KOPT-K1 (cell line): ENCODE data around the gene SMDT1.
"Not testable (repeated sequence)": the region's sequence is repeated elsewhere in the genome, so short reads cannot be mapped to it uniquely, and the experiment has no call there.

Source experiments
- H3K27ac ChIP-seq: fragments of 200-600 bp; sonication (generic); 2 replicates; pipeline ENCODE4 v1.5.1; 2016; ENCODE audit warnings: antibody characterized with exemption, mild to moderate bottlenecking, low read depth, low read length; ENCODE audit not compliant: poor library complexity, severe bottlenecking
- H3K36me3 ChIP-seq: fragments of 200-600 bp; sonication (generic); 2 replicates; pipeline ENCODE4 v1.5.1; 2017; ENCODE audit warnings: antibody characterized with exemption, mild to moderate bottlenecking, low read length, moderate library complexity; ENCODE audit not compliant: insufficient read depth
- H3K9me3 ChIP-seq: fragments of 200-600 bp; sonication (generic); 2 replicates; pipeline ENCODE4 v1.5.1; 2017; ENCODE audit warnings: antibody characterized with exemption, low read length, mild to moderate bottlenecking; ENCODE audit not compliant: insufficient read depth, poor library complexity, severe bottlenecking

Gene SMDT1

DNA sequence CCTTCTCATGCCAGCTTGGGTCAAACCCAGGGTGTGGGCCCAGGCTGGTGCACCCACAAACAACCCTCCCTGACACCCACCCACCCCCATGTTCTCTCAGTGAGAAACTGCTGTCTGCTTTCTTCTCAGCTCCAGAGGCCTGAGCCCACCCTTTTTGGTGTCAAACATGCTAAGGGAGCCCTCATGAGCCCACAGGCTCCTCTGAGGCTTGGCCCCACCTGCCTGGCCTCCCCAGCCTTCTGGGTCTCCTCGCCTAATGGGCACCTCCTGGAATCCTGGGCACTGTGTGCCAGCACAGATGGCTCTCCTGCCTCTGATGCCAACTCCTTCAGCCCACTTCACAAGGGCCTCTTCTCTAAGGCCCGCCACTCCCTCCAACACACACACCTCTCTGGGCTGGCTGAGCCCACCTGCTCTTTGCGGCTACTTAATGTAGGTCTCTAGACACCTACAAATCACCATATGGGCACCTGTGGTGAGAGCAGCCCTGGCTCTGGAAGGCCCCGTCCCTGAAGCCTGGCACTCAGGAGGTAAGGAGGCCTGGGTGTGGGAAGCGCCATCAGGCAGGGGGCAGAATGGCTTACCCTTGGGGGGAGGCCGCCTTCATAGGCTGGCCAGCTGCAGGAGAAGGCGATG, 13.3 kb upstream of the SMDT1 start:
- H3K27ac ChIP-seq: no peak overlapping the region
- H3K36me3 ChIP-seq: peaks cover 20% of the 10 kb centered on the region; the same call in 1 of the 2 replicates
- H3K9me3 ChIP-seq: no peaks in the 10 kb centered on the region

DNA sequence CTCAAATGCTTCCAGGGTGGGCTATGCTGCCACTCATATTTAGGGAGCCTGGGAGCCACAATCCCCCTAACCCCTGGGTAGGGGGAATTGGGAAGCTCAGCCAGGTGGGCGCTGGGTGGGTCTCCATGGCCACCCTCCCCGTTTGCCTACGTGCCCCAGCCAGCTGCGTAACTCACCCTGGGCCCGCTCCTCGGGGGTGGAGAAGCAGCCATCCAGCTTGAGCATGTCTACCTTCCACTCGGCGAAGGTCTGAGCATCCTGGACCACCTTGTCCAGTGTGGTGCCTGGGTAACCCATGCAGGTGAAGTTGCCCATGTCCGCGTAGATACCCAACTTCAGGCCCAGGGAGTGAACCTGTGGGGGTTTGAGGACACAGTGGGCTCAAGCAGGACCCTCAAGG, 12.6 kb upstream of the SMDT1 start:
- no peak overlapping the region for H3K27ac ChIP-seq

DNA sequence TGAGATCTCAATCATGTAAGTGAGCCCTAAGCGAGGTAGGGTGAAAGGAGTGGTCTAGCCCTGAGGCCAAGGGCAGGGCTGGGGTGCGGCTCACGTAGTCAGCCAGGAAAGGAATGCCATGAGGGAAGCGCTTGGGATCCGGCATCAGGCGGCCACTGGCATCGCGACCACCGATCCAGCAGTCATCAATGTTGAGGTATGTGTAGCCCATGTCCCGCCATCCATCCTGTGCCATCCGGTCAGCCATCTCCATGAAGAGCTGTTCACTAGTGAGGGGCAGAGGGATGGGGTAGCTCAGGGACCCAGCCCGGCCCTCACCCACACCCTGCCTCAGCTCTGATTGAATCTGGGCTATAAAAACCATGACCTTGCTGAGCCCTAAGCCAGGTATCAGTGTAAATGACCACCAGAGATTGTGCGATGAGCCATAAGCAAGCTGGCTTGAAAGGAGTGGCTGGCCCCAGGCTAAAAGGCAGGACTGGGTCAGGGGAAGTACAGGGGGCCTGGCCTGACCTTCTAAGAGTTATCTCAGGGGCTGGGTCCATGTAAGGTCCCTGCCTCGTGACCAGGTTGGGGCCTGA, 11.7 kb upstream of the SMDT1 start:
- H3K36me3 ChIP-seq: peaks cover 16% of the 10 kb centered on the region; the same call in 1 of the 2 replicates
- H3K9me3 ChIP-seq: no peaks in the 10 kb centered on the region
- H3K27ac ChIP-seq: no peak overlapping the region

More for the DNA sequence above, 12.6 kb upstream of the SMDT1 start:
- Histone ChIP-seq H3K9me3 (no peaks in the 10 kb centered on the region), H3K36me3 (peaks cover 16% of the 10 kb centered on the region; the same call in 1 of the 2 replicates)

DNA sequence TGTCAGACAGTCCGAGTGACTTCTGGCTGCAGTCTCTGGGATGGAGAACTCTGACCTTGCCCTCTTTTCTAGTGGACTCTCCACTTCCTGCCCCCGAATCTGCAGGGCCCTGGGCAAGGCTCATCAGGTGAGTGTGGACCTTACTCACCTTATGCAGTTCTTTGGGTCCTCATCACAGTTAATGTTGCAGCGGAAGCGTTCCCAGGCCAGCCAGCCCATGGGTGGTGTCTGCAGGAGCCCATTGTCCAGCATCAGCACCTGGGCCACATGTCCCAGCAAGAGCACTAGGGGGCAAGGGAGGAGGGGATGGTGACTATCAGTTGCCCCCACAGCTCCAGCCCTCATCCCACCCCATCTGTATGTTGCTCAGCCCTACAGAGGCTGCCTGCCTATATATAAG, 11.2 kb upstream of the SMDT1 start:
- Histone ChIP-seq H3K27ac (no peak overlapping the region), H3K9me3 (no peaks in the 10 kb centered on the region), H3K36me3 (peaks cover 16% of the 10 kb centered on the region; the same call in 1 of the 2 replicates)

DNA sequence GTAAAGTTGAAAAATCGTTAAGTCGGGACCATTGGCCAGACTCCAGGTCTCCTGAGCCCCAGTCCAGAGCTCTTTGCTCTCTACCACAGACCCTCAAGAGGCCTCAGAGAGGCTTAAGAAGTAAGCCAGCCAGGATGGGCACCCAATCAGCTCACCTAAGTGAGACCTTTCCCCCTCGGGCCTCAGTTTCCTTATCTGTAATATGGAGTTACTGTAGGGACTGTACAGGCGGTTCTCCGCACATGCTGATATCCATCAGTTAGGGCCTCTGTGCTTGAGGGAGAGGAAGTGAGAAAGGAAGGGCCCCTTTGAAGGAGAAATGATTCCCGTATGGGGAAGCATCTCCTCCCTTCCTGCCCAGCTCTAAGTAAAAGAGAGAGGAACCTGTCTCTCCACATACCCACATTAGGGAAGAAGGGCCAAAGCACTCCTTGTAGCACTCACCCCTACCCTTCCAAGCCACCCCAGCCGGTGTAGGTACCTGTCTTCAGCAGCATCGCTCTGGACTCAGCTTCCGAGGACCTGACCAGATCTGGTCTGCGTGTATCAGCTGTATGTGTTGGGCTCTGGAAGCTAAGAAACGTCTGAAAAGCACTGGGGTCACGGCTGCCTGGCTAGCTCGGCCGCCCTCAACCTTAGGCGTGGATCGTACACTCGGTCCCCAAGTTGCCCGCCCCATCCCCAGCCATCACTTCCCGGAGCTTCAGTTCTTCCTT, 9.5 kb upstream of the SMDT1 start:
- Histone ChIP-seq H3K27ac (peak overlapping the region; percentile 77), H3K9me3 (no peaks in the 10 kb centered on the region), H3K36me3 (peaks cover 16% of the 10 kb centered on the region; the same call in 1 of the 2 replicates)

DNA sequence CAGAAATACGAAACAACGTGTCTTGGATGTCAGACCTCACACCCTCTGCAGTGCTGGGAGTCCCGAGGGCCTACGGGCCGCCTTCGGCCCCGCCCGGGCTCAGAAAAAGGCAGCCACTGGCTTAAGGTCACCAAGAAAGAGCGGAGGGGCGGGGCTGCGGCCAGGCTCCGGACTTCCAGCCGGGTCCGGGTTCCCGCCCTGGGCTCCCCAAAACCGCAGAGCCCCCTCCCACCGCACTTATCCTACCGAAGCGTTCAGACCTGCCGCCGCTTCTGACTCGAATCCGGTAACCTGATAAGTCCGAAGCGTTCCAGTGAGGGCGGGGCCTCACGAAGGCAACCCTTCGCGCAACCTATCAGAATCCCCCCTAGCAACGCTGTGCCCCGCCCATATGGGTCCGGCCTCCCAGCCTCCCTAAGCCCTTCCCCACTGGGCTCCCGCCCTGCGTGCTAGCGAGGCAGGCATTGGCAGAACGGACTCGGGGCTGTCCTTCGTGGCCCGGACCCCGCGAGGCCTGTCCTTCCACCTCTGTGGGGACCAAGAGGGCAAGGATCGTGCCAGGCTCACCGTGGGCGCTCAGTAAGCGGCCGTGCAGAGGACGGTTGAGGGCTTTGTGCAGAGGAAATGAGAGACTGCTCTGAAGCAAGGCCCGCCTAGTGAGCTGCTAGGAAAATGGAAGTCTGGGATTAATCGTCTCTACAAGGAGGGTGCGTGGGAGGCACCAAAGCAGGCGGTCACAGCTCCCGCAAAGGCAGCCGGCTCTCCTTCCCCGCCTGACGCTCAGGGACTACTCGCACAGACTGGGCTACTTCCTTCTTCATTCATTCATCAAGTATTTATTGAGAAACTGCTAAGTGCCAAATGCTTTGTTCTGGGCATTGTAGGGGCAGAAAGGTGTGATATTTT, 8.7 kb upstream of the SMDT1 start, which contains the start of gene NAGA:
Gene NAGA (minus strand): TSS at position 296 of the 906 bp plus-strand sequence. CDS start 515 bp downstream, outside the sequence.
- Histone ChIP-seq H3K9me3 (no peaks in the 10 kb centered on the region), H3K27ac (peak within 1 kb of the TSS; percentile 77), H3K36me3 (peaks cover 8% of the 10 kb centered on the region; the same call in 1 of the 2 replicates)

DNA sequence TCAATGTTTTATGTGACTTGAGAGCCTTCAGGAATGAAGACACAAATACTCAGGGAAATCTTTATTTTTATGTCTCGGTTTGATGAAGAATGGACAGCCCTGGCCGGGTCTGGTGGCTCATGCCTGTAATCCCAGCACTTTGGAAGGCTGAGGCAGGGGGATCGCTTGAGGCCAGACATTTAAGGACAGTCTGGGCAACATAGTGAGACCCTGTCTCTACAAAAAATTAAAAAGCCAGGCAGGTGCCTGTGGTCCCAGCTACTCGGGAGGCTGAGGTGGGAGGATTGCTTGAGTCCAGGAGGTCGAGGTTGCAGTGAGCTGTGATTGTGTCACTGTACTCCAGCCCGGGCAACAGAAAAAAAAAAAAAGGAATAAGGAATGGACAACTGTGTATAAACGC, 8.0 kb upstream of the SMDT1 start:
- H3K36me3 ChIP-seq, H3K9me3 ChIP-seq: not testable (repeated sequence)
- peak overlapping the region; percentile 77 for H3K27ac ChIP-seq

DNA sequence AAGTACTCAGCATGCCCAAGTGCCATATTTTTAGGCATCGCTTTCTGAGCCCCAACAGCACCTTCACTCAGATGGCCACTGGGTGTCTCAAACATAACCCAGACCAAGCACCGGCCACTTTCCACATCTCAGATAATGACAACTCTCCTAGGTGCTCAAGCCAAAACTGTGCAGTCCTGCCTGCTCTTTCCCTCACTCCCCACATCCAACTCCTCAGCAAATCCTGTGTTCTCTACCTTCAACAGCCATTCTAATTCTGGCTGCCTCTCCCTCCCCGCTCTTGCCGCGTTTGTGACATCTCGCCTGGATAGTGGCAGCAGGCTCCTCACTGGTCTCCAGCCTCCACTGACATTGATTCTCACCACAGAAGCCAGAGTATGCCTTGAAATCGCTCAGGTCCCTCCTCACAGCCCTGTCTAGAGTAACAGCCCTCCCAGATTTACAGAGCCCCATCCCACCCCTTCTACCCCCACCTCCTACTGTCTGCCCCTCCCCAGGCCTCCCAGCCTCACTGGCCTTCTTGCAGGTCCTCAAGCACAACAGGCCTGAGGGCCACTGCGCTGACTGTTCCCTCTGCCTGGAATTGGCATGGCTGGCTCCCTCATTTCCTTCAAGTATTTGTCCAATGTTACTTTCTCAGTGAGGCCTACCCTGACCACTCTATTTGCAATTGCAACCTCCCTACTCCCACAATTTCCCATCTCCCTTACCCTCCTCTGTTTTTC, 6.7 kb upstream of the SMDT1 start:
- Histone ChIP-seq H3K9me3 (no peaks in the 10 kb centered on the region), H3K36me3 (no peaks in the 10 kb centered on the region; the same call in 1 of the 2 replicates), H3K27ac (no peak overlapping the region)

DNA sequence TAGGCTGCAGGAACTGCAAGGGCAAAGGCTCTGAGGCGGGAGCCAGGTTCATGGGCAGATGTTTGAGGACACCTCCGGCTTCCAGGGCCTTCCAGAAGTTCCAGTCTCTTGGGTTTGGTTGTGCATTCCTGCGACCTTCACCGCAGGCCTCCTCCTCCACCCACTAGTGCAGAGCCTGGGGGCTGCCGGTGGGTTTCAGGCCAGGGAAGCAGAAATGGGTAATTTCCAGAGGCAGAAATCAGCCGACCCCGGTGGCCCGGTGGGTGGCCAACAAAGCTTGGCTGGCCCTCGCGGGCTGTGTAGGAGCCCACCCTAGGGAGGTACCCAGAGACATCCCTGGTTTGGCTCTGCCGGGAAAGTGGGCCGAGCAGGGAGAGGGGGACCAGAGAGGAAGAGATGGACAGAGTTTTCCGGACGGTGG, 5.9 kb upstream of the SMDT1 start:
- no peaks in the 10 kb centered on the region for H3K36me3 ChIP-seq
- no peaks in the 10 kb centered on the region for H3K9me3 ChIP-seq
- H3K27ac ChIP-seq: no peak overlapping the region

DNA sequence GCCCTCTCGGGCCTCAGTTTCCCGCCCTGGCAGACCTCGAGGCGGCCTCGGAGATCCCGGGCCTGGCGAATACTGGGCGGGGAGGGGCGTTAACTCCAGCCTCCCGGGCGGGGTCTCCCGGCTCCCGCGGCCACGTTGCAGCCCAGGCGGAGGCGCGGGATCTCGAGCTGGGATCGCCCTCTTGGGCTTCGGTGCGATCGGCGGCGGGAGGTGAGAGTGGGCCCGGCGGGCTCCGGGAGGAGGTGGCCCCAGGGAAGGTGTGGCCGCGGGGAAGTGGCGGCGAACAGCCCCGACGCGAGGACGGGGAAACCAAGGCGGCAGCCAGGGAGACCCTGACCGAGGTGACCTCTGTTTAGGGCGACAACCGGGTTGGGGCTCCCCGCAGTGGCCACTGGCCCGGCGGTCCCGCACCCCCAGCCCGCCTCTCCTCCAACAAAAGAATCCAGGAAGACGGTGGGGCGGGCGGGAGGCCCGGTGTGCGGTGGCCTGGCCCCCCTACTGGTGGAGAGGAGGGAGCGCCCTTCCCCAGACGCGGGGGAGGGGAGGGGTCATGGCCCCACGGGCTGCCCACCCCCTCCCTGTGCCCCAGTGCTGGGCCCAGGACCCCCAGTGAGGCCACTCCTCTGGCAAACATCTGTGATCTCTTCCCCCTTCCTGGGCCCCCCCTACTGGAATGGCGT, 5.2 kb upstream of the SMDT1 start, which contains the start of gene PHETA2:
Gene PHETA2 (plus strand): TSS at position 117 of the 680 bp plus-strand sequence. CDS start 3,046 bp downstream, outside the sequence.
- no peaks in the 10 kb centered on the region for H3K36me3 ChIP-seq
- H3K9me3 ChIP-seq: no peaks in the 10 kb centered on the region
- no peak within 1 kb of the TSS for H3K27ac ChIP-seq

DNA sequence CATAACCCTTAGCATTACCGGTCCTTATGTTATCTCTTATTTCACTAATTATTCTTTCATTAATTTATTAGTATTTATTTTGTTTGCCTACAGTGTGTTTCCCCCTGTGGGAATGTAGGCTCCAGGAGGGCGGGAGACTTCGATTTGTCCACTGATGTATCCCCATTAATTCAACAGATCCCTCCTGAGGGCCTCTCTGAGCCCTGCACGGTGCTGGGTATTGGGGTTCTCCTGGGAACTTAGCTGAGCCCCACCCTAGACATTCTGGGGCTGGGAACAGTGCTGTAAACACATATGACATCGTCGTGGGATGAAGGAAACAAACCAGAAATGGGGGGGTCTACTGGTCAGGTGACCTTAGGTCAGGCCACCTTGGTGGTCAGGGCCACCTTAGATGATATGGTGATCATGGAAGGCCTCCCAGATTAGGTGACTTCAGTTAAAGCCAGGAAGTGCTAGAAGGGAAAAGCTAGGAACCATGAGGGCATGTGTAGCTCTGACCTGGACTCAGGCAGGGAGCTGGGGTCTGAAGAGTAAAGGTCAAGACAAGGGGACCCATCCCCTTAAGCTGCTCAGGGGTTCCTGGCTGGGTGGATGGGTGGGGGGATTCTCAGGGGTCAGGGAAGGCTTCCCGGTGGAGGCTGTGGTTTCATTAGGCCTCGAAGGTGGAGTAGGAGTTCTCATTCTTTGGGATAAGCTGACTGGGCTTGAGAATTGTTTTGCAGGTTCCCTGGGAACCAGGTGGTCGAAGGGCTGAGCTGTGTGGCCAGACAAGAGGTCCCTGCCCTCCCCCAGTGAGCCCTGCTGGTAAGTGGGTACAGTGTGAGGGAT, 4.4 kb upstream of the SMDT1 start:
- no peak overlapping the region for H3K27ac ChIP-seq

DNA sequence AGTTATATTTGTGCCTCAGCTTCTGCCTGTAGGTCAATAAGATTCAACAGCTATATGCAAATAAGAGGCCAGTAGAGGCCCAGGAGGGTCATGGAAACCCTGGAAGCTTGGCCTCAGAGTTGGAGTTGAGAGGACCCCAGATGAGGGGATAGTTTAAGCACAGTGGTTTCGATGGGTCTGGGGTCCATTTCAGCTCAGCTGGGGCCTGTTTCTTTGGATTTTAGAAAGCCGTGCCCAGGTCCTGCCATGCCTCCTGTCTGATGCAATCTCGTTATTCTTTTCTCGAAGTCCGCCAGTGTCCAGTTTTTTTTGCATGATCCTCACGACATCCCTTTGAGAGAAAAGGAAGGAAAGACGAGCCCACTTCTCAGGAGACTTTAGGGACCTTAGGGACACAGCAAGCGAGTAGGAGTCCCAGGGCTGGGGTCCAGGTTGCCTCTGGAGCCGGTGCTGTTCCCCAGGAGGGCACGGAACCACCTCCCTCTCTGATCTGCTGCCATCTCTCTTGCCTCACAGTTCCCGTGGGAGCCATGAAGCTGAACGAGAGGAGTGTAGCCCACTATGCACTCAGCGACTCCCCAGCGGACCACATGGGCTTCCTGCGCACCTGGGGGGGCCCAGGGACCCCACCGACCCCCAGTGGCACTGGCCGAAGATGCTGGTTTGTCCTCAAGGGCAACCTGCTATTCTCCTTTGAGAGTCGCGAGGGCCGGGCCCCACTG, 2.6 kb upstream of the SMDT1 start:
- Histone ChIP-seq H3K9me3 (no peaks in the 10 kb centered on the region), H3K36me3 (peaks cover 4% of the 10 kb centered on the region), H3K27ac (no peak overlapping the region)

More for the DNA sequence above, 4.4 kb upstream of the SMDT1 start:
- Histone ChIP-seq H3K9me3 (no peaks in the 10 kb centered on the region), H3K36me3 (no peaks in the 10 kb centered on the region)
